HEK293 (cell line): ENCODE measurements around the gene GTF3C4.

Source experiments
- CTCF ChIA-PET: fragments of 350-600 bp; formaldehyde crosslinking; extraction: SDS; loops from one replicate; lab custom pipeline; 2021; ENCODE audit warnings: antibody characterized with exemption; lab: Yijun Ruan, JAX
- POLR2A ChIA-PET: fragments of 300-600 bp; formaldehyde crosslinking; extraction: SDS; loops from one replicate; lab custom pipeline; 2020; ENCODE audit warnings: antibody characterized with exemption, inconsistent platforms; lab: Yijun Ruan, JAX
- H3K27ac ChIP-seq: fragments of 200-500 bp; sonication (Bioruptor generic); 2 replicates; pipeline ENCODE4 v1.5.1; 2014; ENCODE audit warnings: low read depth, low read length, control low read depth, inconsistent platforms; ENCODE audit errors: extremely low read depth
- H3K36me3 ChIP-seq, 2 experiments: fragments of 200-500 bp in 1 of 2; sonication (Bioruptor generic) in 1 of 2; 1 replicate in 1 of 2; 2 replicates in 1 of 2; pipeline ENCODE4 v1.5.1; 2014 to 2017; ENCODE audit warnings: inconsistent platforms in 2 of 2, low read length in 2 of 2; ENCODE audit not compliant: control insufficient read depth in 2 of 2, insufficient read depth in 1 of 2
- H3K4me1 ChIP-seq: fragments of 200-500 bp; sonication (Bioruptor generic); 2 replicates; pipeline ENCODE4 v1.5.1; 2014; ENCODE audit warnings: mild to moderate bottlenecking, low read length, inconsistent platforms; ENCODE audit not compliant: control insufficient read depth, insufficient read depth
- H3K4me3 ChIP-seq: 2 replicates; pipeline ENCODE4 v1.5.1; 2011; ENCODE audit warnings: low read depth, mild to moderate bottlenecking, control low read depth, low read length, moderate library complexity
- H3K9me3 ChIP-seq: fragments of 200-500 bp; sonication (Bioruptor generic); 2 replicates; pipeline ENCODE4 v1.5.1; 2014; ENCODE audit warnings: low read depth, low read length, inconsistent platforms; ENCODE audit not compliant: control insufficient read depth, insufficient read depth
- AEBP2 ChIP-seq: fragments of 450-650 bp; formaldehyde crosslinking; IDR thresholded peaks from 2 replicates; pipeline ENCODE4 v1.5.1; 2016; ENCODE audit warnings: missing biosample characterization, missing genetic modification characterization, borderline replicate concordance
- ATF2 ChIP-seq: fragments of 450-650 bp; formaldehyde crosslinking; IDR thresholded peaks from 2 replicates; pipeline ENCODE4 v1.5.1; 2016; ENCODE audit warnings: missing biosample characterization, missing genetic modification characterization, low read depth
- PATZ1 ChIP-seq: fragments of 450-650 bp; formaldehyde crosslinking; IDR thresholded peaks from 2 replicates; pipeline ENCODE4 v1.5.1; 2016; ENCODE audit warnings: missing biosample characterization, missing genetic modification characterization
- YY2 ChIP-seq: fragments of 450-650 bp; formaldehyde crosslinking; IDR thresholded peaks from 2 replicates; pipeline ENCODE4 v1.5.1; 2016; ENCODE audit warnings: missing biosample characterization, missing genetic modification characterization
- ZBTB8A ChIP-seq: fragments of 450-650 bp; formaldehyde crosslinking; IDR thresholded peaks from 2 replicates; pipeline ENCODE4 v1.5.1; 2016; ENCODE audit warnings: missing biosample characterization, missing genetic modification characterization
- ZNF114 ChIP-seq: fragments of 450-650 bp; formaldehyde crosslinking; IDR thresholded peaks from 2 replicates; pipeline ENCODE4 v1.5.0; 2017; ENCODE audit warnings: missing biosample characterization, missing genetic modification characterization
- ZNF133 ChIP-seq: fragments of 450-650 bp; formaldehyde crosslinking; IDR thresholded peaks from 2 replicates; pipeline ENCODE4 v1.5.1; 2016; ENCODE audit warnings: missing biosample characterization, missing genetic modification characterization
- ZNF274 ChIP-seq, 2 experiments: fragments of 200-500 bp in 1 of 2; fragments of 450-650 bp in 1 of 2; sonication (Bioruptor generic) in 1 of 2; formaldehyde crosslinking in 1 of 2; IDR thresholded peaks; 2 replicates each; pipeline versions ENCODE4 v1.5.1 to v1.6.1; 2014 to 2016; ENCODE audit warnings: borderline replicate concordance in 1 of 2, inconsistent platforms in 1 of 2, low read length in 1 of 2, missing biosample characterization in 1 of 2, missing genetic modification characterization in 1 of 2
- ZNF362 ChIP-seq: fragments of 450-650 bp; formaldehyde crosslinking; IDR thresholded peaks from 2 replicates; pipeline ENCODE4 v1.5.1; 2016; ENCODE audit warnings: missing biosample characterization, missing genetic modification characterization
- ZNF473 ChIP-seq: fragments of 450-650 bp; formaldehyde crosslinking; IDR thresholded peaks from 2 replicates; pipeline ENCODE4 v1.5.1; 2017; ENCODE audit warnings: missing biosample characterization, missing genetic modification characterization
- ZNF488 ChIP-seq: fragments of 450-650 bp; formaldehyde crosslinking; IDR thresholded peaks from 2 replicates; pipeline ENCODE4 v1.5.1; 2016; ENCODE audit warnings: missing biosample characterization, missing genetic modification characterization
- ZNF514 ChIP-seq: fragments of 450-650 bp; formaldehyde crosslinking; IDR thresholded peaks from 2 replicates; pipeline ENCODE4 v1.5.1; 2016; ENCODE audit warnings: missing biosample characterization, missing genetic modification characterization
- ZNF555 ChIP-seq: fragments of 450-650 bp; formaldehyde crosslinking; conservative IDR thresholded peaks from 2 replicates; pipeline ENCODE4 v1.5.1; 2017; ENCODE audit warnings: missing biosample characterization, mild to moderate bottlenecking, missing genetic modification characterization, inconsistent platforms
- ZNF561 ChIP-seq: fragments of 450-650 bp; IDR thresholded peaks from 2 replicates; pipeline ENCODE4 v1.5.1; 2018; ENCODE audit warnings: missing biosample characterization, missing genetic modification characterization, borderline replicate concordance
- ZNF768 ChIP-seq: fragments of 450-650 bp; formaldehyde crosslinking; IDR thresholded peaks from 2 replicates; pipeline ENCODE4 v1.5.1; 2018; ENCODE audit warnings: missing biosample characterization, mild to moderate bottlenecking, missing genetic modification characterization
- ZNF777 ChIP-seq: fragments of 450-650 bp; formaldehyde crosslinking; IDR thresholded peaks from 2 replicates; pipeline ENCODE4 v1.5.1; 2017; ENCODE audit warnings: missing biosample characterization, missing genetic modification characterization, borderline replicate concordance

Gene GTF3C4

DNA sequence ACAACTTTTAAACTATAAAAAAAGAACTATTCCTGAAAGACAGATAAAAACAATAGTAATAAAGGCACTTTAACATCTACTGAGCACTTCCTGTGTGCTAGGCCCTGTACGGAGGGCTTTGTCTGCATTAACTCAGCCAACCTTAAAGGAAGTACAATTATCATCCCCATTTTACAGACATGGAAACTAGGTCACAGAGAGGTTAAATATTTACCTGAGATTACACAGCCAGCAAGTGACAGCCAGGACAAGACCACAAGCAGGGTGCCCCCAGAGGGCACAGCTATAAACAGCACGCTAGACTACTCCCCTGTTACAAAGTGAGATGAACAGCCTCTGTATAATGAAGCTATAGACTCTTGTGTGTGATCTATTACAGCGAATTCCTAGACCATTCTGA, 26.0 kb upstream of the GTF3C4 start:
- Histone ChIP-seq H3K36me3 (peaks cover 9 to 91% of the 10 kb centered on the region in 2 experiments), H3K4me3 (no peak overlapping the region), H3K4me1 (no peaks in the 10 kb centered on the region), H3K27ac (no peak overlapping the region), H3K9me3 (no peaks in the 10 kb centered on the region)
- POLR2A ChIA-PET, result interaction anchor here (1.7 kb wide), 1 partner anchor 25 kb away, joined by 8 read pairs; the partner anchor contains the start of genes DDX31 and GTF3C4
- TF ChIP-seq ATF2 (no peak), ZNF114 (tag by site-specific recombination) (no peak), ZNF768 (tag by site-specific recombination) (peak; percentile 70; the same call in 1 of the 2 replicates), PATZ1 (no peak)
- TF ChIP-seq, all 188 proteins: peak for 1
- CTCF ChIA-PET, result interaction anchor here (0.6 to 1.2 kb wide), 6 partner anchors 10 to 296 kb away, joined by 3 read pairs; no protein-coding TSS in a partner anchor

- no peaks in the 10 kb centered on the region for H3K9me3 ChIP-seq
- no peak overlapping the region for H3K4me3 ChIP-seq
- TF ChIP-seq ZNF555 (no peak), ZBTB8A (tag by site-specific recombination) (no peak)
- no peaks in the 10 kb centered on the region for H3K4me1 ChIP-seq
- ChIA-PET CTCF (interaction anchor here (1.0 to 1.2 kb wide), 2 partner anchors 9 to 213 kb away, joined by 3 read pairs; no protein-coding TSS in a partner anchor), POLR2A (interaction anchor here (0.5 to 1.7 kb wide), 2 partner anchors 8 to 24 kb away, joined by 8 to 10 read pairs; partner anchors contain the start of genes DDX31 and GTF3C4)
- H3K27ac ChIP-seq, result no peak overlapping the region
- H3K36me3 ChIP-seq, result peaks cover 9 to 93% of the 10 kb centered on the region in 2 experiments
These were observed 25.0 kb upstream of the GTF3C4 start for GRCh38 chr9:132645306-132645705.

- H3K4me1 ChIP-seq, result no peaks in the 10 kb centered on the region
- POLR2A ChIA-PET, result interaction anchor here (1.7 kb wide), 1 partner anchor 24 kb away, joined by 8 read pairs; the partner anchor contains the start of genes DDX31 and GTF3C4
- H3K9me3 ChIP-seq, result no peaks in the 10 kb centered on the region
- CTCF ChIA-PET, result interaction anchor here (1.2 kb wide), 1 partner anchor 8 kb away, joined by 3 read pairs; no protein-coding TSS in a partner anchor
- peaks cover 9 to 95% of the 10 kb centered on the region in 2 experiments for H3K36me3 ChIP-seq
- TF ChIP-seq ZNF114 (tag by site-specific recombination) (no peak), ZNF274 (IDR thresholded peaks at IDR 0.05; ENCODE audit: low read length) (no peak), ZNF274 (tag by site-specific recombination; IDR thresholded peaks at IDR 0.05; ENCODE audit: borderline replicate concordance) (no peak), ZNF133 (tag by site-specific recombination) (no peak), ZNF561 (tag by site-specific recombination) (no peak), YY2 (no peak), ZNF514 (tag by site-specific recombination) (no peak), ZNF473 (tag by site-specific recombination) (no peak), ZNF362 (tag by site-specific recombination) (no peak), ZNF488 (tag by site-specific recombination) (no peak), AEBP2 (no peak), ZNF777 (tag by site-specific recombination) (no peak)
- H3K27ac ChIP-seq, result no peak overlapping the region
- H3K4me3 ChIP-seq, result no peak overlapping the region
These were observed 24.6 kb upstream of the GTF3C4 start for GRCh38 chr9:132645711-132646110.
